HEK293 (cell line): Measurements from ENCODE around the gene PUM2.
A peak's percentile ranks its signal among the peaks of the same experiment; 100 is the strongest.

ENCODE experiments used
- CTCF ChIA-PET: fragments of 350-600 bp; formaldehyde crosslinking; extraction: SDS; loops from one replicate; lab custom pipeline; 2021; ENCODE audit warnings: antibody characterized with exemption; lab: Yijun Ruan, JAX
- POLR2A ChIA-PET: fragments of 300-600 bp; formaldehyde crosslinking; extraction: SDS; loops from one replicate; lab custom pipeline; 2020; ENCODE audit warnings: antibody characterized with exemption, inconsistent platforms; lab: Yijun Ruan, JAX
- H3K27ac ChIP-seq: fragments of 200-500 bp; sonication (Bioruptor generic); 2 replicates; pipeline ENCODE4 v1.5.1; 2014; ENCODE audit warnings: low read depth, low read length, control low read depth, inconsistent platforms; ENCODE audit errors: extremely low read depth
- H3K36me3 ChIP-seq, 2 experiments: fragments of 200-500 bp in 1 of 2; sonication (Bioruptor generic) in 1 of 2; 1 replicate in 1 of 2; 2 replicates in 1 of 2; pipeline ENCODE4 v1.5.1; 2014 to 2017; ENCODE audit warnings: inconsistent platforms in 2 of 2, low read length in 2 of 2; ENCODE audit not compliant: control insufficient read depth in 2 of 2, insufficient read depth in 1 of 2
- H3K4me1 ChIP-seq: fragments of 200-500 bp; sonication (Bioruptor generic); 2 replicates; pipeline ENCODE4 v1.5.1; 2014; ENCODE audit warnings: mild to moderate bottlenecking, low read length, inconsistent platforms; ENCODE audit not compliant: control insufficient read depth, insufficient read depth
- H3K4me3 ChIP-seq: 2 replicates; pipeline ENCODE4 v1.5.1; 2011; ENCODE audit warnings: low read depth, mild to moderate bottlenecking, control low read depth, low read length, moderate library complexity
- H3K9me3 ChIP-seq: fragments of 200-500 bp; sonication (Bioruptor generic); 2 replicates; pipeline ENCODE4 v1.5.1; 2014; ENCODE audit warnings: low read depth, low read length, inconsistent platforms; ENCODE audit not compliant: control insufficient read depth, insufficient read depth
- OSR2 ChIP-seq: fragments of 450-650 bp; formaldehyde crosslinking; IDR thresholded peaks from 2 replicates; pipeline ENCODE4 v1.5.1; 2016; ENCODE audit warnings: missing biosample characterization, missing genetic modification characterization
- REST ChIP-seq: fragments of 450-650 bp; formaldehyde crosslinking; IDR thresholded peaks from 2 replicates; pipeline ENCODE4 v1.5.1; 2016; ENCODE audit warnings: missing biosample characterization, missing genetic modification characterization
- ZBTB17 ChIP-seq: fragments of 450-650 bp; formaldehyde crosslinking; IDR thresholded peaks from 2 replicates; pipeline ENCODE4 v1.5.1; 2016; ENCODE audit warnings: missing biosample characterization, missing genetic modification characterization
- ZBTB20 ChIP-seq: fragments of 450-650 bp; formaldehyde crosslinking; IDR thresholded peaks from 2 replicates; pipeline ENCODE4 v1.5.1; 2016; ENCODE audit warnings: missing biosample characterization, missing genetic modification characterization
- ZNF114 ChIP-seq: fragments of 450-650 bp; formaldehyde crosslinking; IDR thresholded peaks from 2 replicates; pipeline ENCODE4 v1.5.0; 2017; ENCODE audit warnings: missing biosample characterization, missing genetic modification characterization
- ZNF140 ChIP-seq: fragments of 450-650 bp; formaldehyde crosslinking; IDR thresholded peaks from 2 replicates; pipeline ENCODE4 v1.5.1; 2016; ENCODE audit warnings: missing biosample characterization, missing genetic modification characterization
- ZNF184 ChIP-seq: fragments of 450-650 bp; IDR thresholded peaks from 2 replicates; pipeline ENCODE4 v1.5.1; 2018; ENCODE audit warnings: missing biosample characterization, mild to moderate bottlenecking, missing genetic modification characterization
- ZNF202 ChIP-seq: fragments of 450-650 bp; formaldehyde crosslinking; IDR thresholded peaks from 2 replicates; pipeline ENCODE4 v1.5.1; 2016; ENCODE audit warnings: missing biosample characterization, missing genetic modification characterization, borderline replicate concordance
- ZNF394 ChIP-seq: fragments of 450-650 bp; formaldehyde crosslinking; IDR thresholded peaks from 2 replicates; pipeline ENCODE4 v1.5.1; 2016; ENCODE audit warnings: missing biosample characterization, missing genetic modification characterization, mild to moderate bottlenecking, moderate library complexity, borderline replicate concordance
- ZNF530 ChIP-seq: fragments of 450-650 bp; formaldehyde crosslinking; IDR thresholded peaks from 2 replicates; pipeline ENCODE4 v1.5.1; 2016; ENCODE audit warnings: low read depth, missing biosample characterization, missing genetic modification characterization
- ZNF623 ChIP-seq: fragments of 450-650 bp; formaldehyde crosslinking; IDR thresholded peaks from 2 replicates; pipeline ENCODE4 v1.5.1; 2016; ENCODE audit warnings: missing biosample characterization, missing genetic modification characterization
- ZNF701 ChIP-seq: fragments of 450-650 bp; formaldehyde crosslinking; IDR thresholded peaks from 2 replicates; pipeline ENCODE4 v1.5.1; 2016; ENCODE audit warnings: missing biosample characterization, missing genetic modification characterization
- TF ChIP-seq, protein P1 (sequence below): fragments of 450-650 bp; formaldehyde crosslinking; conservative IDR thresholded peaks from 2 replicates; pipeline ENCODE4 v1.5.1; 2016; ENCODE audit warnings: low read depth, missing biosample characterization, missing genetic modification characterization
- TF ChIP-seq, protein P2 (sequence below): fragments of 450-650 bp; formaldehyde crosslinking; IDR thresholded peaks from 2 replicates; pipeline ENCODE4 v1.5.1; 2017; ENCODE audit warnings: missing biosample characterization, missing genetic modification characterization

Gene PUM2

GRCh38 chr2:20355131-20355530 lies 4.5 kb upstream of the PUM2 start (continued):
- TF ChIP-seq ZNF530 (tag by site-specific recombination), result no peak
- TF ChIP-seq ZNF623, result peak; percentile 40
- no peak for TF ChIP-seq ZNF701
- TF ChIP-seq OSR2 (tag by site-specific recombination), result no peak
- peak; percentile 79; the same call in 1 of the 2 replicates for TF ChIP-seq ZNF394
- TF ChIP-seq, protein P1, sequence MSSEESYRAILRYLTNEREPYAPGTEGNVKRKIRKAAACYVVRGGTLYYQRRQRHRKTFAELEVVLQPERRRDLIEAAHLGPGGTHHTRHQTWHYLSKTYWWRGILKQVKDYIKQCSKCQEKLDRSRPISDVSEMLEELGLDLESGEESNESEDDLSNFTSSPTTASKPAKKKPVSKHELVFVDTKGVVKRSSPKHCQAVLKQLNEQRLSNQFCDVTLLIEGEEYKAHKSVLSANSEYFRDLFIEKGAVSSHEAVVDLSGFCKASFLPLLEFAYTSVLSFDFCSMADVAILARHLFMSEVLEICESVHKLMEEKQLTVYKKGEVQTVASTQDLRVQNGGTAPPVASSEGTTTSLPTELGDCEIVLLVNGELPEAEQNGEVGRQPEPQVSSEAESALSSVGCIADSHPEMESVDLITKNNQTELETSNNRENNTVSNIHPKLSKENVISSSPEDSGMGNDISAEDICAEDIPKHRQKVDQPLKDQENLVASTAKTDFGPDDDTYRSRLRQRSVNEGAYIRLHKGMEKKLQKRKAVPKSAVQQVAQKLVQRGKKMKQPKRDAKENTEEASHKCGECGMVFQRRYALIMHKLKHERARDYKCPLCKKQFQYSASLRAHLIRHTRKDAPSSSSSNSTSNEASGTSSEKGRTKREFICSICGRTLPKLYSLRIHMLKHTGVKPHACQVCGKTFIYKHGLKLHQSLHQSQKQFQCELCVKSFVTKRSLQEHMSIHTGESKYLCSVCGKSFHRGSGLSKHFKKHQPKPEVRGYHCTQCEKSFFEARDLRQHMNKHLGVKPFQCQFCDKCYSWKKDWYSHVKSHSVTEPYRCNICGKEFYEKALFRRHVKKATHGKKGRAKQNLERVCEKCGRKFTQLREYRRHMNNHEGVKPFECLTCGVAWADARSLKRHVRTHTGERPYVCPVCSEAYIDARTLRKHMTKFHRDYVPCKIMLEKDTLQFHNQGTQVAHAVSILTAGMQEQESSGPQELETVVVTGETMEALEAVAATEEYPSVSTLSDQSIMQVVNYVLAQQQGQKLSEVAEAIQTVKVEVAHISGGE (tag by site-specific recombination), result peak; percentile 48
- TF ChIP-seq REST (tag by site-specific recombination), result 0 out of 2 replicates have a peak, but pooled peaks have one; percentile 25
- peak; percentile 30; the same call in 1 of the 2 replicates for TF ChIP-seq ZNF140 (tag by site-specific recombination)

GRCh38 chr2:20353241-20353992 lies 2.8 kb upstream of the PUM2 start:
- H3K36me3 ChIP-seq, result no peaks in the 10 kb centered on the region; a peak in 1 of 3 replicates
- no peak overlapping the region for H3K27ac ChIP-seq
- peaks cover 7% of the 10 kb centered on the region; the same call in 1 of the 2 replicates for H3K4me1 ChIP-seq
- ChIA-PET CTCF (interaction anchor here (0.6 to 2.0 kb wide), 5 partner anchors 25 to 127 kb away, joined by 3 to 7 read pairs (median 4); no protein-coding TSS in a partner anchor), POLR2A (interaction anchor here (3.7 kb wide), 1 partner anchor 94 kb away, joined by 16 read pairs; the partner anchor contains the start of gene RHOB)
- H3K4me3 ChIP-seq, result no peak overlapping the region
- H3K9me3 ChIP-seq, result no peaks in the 10 kb centered on the region
- TF ChIP-seq ZNF202 (tag by site-specific recombination) (no peak), ZNF114 (tag by site-specific recombination) (no peak), ZBTB20 (tag by site-specific recombination) (peak; percentile 51; the same call in 1 of the 2 replicates), ZBTB17 (tag by site-specific recombination) (peak; percentile 46), ZNF184 (tag by site-specific recombination) (0 out of 2 replicates have a peak, but pooled peaks have one; percentile 45)
- TF ChIP-seq, protein P2, sequence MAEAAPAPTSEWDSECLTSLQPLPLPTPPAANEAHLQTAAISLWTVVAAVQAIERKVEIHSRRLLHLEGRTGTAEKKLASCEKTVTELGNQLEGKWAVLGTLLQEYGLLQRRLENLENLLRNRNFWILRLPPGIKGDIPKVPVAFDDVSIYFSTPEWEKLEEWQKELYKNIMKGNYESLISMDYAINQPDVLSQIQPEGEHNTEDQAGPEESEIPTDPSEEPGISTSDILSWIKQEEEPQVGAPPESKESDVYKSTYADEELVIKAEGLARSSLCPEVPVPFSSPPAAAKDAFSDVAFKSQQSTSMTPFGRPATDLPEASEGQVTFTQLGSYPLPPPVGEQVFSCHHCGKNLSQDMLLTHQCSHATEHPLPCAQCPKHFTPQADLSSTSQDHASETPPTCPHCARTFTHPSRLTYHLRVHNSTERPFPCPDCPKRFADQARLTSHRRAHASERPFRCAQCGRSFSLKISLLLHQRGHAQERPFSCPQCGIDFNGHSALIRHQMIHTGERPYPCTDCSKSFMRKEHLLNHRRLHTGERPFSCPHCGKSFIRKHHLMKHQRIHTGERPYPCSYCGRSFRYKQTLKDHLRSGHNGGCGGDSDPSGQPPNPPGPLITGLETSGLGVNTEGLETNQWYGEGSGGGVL (tag by site-specific recombination), result no peak
